GM19468 (cell line): Measurements from ENCODE around the gene EDAR.

ENCODE experiments used
- ATAC-seq: cut with Tn5 transposase; IDR thresholded peaks from one replicate; pipeline ENCODE4 v1.9.1; 2021; ENCODE audit warnings: mild to moderate bottlenecking, moderate library complexity, moderate number of reproducible peaks; ENCODE audit not compliant: unreplicated experiment; ENCODE audit errors: extremely low read depth

EDAR gene

GRCh38 chr2:109005686-109006204, 16.7 kb upstream of the EDAR start:
- no peak for ATAC-seq

- no peak for ATAC-seq
Measured at GRCh38 chr2:109001201-109001600, 12.2 kb upstream of the EDAR start.

GRCh38 chr2:109000738-109001137, 11.7 kb upstream of the EDAR start:
- ATAC-seq = no peak

DNA sequence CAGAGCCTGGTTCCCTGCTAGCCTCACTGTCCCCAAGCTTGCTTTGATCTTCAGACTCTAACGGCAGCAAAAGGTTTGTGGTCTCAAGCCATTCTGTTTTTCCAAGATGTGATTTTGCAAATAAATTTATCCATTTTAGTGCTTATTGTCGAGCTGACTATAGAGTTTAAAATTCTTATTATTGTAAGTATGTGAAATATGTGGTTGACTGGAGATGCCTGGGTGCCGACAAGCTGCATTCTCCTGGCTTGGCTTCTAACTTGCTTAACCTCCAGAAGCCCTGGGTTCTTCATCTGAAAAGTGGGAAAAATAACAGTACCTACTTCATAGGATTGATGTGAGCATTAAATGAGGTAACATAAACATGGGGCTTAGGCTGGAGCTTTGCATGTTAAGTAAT, 9.9 kb upstream of the EDAR start:
- ATAC-seq = no peak

DNA sequence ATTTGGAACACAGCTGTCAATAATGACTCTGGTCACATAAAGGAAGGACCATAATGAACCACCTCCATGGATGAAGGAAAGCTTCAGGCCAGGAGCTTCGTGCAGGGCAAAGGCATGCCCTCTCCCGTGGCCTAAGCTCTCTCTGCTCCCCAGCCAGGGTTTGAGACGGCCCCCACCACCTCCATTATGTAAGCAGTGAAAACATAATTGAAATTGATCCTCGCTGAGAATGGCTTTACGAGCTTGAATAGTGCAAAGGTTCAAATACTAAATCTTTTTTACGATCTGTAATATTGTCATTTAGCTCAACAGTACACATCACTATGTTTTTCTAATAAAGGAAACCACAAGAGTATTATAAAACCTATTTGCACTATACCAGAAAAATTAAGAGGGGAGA, 5.2 kb upstream of the EDAR start:
- ATAC-seq = no peak

GRCh38 chr2:108993095-108993937, 4.3 kb upstream of the EDAR start:
- no peak for ATAC-seq

- ATAC-seq = no peak
Measured at GRCh38 chr2:108988076-108988795, 784 bp downstream of the EDAR start.

GRCh38 chr2:108986916-108987510, 2.0 kb downstream of the EDAR start:
- no peak for ATAC-seq

DNA sequence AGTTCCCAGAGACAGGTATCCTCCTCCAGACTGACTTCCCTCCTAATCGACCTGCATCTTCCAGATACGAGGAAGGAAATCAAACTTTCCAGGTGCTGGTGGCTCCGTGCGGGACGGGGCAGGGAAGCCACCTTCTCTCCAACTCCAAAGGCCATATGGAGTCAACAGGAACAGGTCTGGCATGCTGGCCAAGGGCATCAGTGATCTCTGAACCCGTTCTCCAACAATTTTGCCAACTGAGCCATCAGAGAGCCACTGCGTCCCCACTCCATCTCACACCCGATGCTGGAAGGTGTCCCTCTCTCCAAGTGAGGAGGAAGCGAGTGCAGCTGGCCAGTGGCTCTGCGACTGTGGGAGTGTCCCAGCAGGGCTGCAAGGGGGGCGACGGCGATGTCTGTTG, 5.4 kb downstream of the EDAR start:
- no peak for ATAC-seq

DNA sequence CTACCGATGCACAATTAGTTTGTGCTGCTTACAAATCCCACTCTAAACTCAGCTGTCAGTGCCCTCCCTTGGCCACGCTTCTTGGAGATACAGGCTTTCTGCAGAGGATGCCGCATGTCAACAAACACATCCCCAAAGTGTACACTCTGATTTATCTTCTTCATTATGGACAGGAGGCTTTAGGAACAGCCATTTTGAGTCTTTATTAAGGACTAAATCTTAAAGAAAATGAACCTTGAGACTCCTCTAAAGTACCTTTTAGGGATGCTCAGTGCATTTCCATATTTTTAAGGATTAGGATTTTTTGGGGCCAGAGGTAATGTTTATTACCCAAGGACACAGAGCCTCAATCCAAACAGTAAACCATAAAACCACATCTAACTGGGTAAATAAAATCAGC, 6.0 kb downstream of the EDAR start:
- no peak for ATAC-seq

- ATAC-seq = no peak
Measured at GRCh38 chr2:108982259-108982679, 6.8 kb downstream of the EDAR start.

DNA sequence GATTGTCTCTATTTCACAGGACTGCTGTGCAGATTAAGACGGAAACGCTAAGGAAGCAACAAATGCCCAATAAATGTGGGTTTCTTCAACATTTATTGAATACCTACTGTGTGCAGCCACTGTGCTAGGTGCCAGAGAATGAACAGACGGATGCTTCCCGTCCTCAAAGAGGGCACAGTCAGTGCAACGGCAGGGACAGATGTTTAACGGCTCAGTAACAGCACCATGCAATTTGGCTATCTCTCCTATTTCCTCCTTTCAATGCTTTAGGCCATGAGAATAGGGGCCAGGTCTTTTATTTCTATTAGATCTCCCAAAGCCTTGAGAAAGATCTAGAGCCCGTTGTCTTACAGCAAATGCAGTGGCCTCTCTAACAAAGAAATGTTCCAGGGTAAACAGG, 7.2 kb downstream of the EDAR start:
- ATAC-seq = no peak

- ATAC-seq = no peak
Measured at GRCh38 chr2:108980076-108980475, 8.9 kb downstream of the EDAR start.

- no peak for ATAC-seq
Measured at GRCh38 chr2:108979461-108979860, 9.6 kb downstream of the EDAR start.

- no peak for ATAC-seq
Measured at GRCh38 chr2:108978709-108979111, 10.3 kb downstream of the EDAR start.

DNA sequence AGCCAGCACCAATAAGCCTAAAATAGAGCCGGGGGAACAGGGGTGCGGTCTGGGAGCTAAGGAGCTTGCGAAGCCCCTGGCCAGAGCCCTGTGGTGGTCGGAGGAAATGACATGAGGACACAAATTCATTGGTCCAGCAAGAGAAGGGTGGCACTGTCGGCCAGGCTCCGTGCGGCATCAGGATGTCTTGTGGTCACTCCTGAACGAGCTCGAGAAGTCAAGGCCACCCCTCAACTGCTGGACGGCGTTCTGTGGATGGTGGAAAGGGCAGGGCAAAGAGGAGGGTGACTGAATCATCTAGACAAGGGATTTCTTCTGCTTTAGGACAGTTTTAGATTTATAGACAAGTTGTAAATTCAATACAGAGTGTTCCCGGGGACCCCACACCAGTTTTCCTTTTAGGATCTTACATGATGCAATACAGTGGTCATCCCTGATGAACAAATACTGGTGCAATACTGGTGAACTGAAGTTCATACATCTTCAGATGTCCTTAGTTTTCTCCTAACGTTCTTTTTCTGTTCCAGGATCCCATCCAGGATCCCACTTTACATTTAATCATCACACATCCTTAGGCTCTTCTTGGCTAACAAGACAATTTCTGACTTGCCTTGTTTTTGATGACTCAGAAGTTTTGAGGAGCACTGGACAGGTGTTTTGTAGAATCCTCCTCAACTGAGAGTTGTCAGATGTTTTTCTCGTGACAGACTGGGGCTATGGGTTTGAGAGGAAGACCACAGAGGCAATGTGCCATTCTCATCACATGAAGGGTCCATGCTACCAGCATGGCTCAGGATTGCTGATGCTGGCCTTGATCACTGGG, 13.2 kb downstream of the EDAR start:
- no peak for ATAC-seq

DNA sequence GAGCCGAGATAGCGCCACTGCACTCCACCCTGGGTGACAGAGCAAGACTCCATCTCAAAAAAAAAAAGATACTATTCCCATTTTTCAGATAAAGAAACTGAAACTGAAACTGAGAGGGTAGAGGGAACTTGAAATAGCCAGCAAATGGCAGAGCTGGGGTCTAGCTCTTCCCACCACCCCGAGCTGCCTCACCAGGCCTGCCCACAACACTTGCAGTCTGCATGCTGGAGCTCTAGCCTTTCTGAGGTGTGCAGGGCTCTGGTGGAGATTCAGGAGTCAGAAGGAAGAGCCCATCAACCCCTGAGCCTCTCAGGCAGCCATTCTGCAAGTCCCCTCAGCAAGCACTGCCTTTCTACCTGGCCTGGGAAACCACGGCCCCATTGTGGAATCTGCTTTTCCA, 14.3 kb downstream of the EDAR start:
- no peak for ATAC-seq

DNA sequence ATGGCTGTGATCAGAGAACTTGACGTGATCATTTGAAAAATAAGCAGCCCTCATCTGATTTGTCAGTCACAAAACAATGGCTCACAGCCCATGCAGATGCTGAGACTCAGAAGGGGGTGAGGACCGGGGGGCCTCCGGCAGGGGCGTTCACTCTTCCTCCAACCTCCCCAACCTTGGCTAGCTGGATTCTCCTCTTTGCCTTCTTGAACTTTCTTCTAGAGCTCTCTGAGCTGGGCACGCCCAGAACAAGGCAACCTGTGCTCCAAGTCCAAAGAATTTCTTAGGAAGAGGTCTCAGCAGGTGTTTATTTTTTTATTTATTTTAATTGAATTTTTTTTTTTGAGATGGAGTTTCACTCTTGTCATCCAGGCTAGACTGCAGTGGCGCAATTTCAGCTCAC, 16.4 kb downstream of the EDAR start:
- no peak for ATAC-seq

- no peak for ATAC-seq
Measured at GRCh38 chr2:108971661-108972566, 17.1 kb downstream of the EDAR start.
